GOT3 (cell line): ENCODE results near the gene APOBR.
"Not testable (repeated sequence)": the region's sequence is repeated elsewhere in the genome, so short reads cannot be mapped to it uniquely, and the experiment has no call there.

Experiments used
- DNase-seq: peaks from one replicate; lab custom pipeline; 2025; ENCODE audit warnings: mixed read lengths; lab: John Stamatoyannopoulos, UW

The APOBR gene, protein sequence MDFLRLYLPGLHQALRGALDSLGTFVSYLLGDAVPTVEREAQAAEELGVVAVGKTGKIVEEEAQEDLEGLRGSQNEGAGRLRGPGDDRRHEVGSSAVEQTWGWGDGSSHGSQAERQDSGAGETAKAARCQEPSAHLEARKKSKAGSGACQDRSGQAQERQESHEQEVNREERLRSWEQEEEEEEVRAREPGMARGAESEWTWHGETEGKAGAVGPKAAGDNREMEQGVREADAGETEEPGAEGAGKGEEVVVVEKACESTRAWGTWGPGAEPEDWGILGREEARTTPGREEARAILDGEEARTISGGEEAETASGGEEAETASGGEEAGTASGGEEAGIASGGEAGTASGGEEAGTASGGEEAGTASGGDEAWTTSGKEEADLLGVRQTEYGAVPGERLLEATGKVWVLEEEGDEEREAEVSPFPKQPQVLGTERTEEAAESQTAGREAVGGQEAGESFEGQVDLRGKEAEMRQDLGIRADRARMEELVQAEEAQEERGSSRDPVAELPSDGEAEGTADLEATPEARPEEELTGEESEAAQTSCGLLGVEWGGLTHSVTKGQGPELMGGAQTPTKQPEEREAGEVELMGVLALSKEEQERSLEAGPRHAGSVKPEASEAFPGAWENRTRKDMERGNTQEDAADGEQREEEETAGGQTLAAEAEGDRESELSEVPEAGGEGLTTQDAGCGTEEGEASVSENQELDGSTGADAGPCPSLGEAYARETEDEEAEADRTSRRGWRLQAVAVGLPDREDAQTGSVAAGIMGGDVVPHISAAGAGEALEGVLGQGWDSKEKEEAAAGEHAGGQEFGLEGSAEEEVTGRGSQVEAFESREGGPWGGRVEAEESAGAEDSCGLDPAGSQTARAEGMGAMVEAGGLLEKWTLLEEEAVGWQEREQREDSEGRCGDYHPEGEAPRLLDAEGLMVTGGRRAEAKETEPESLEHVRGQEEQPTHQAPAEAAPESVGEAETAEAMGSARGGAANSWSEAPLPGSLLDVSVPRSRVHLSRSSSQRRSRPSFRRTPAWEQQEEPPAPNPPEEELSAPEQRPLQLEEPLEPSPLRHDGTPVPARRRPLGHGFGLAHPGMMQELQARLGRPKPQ

DNA sequence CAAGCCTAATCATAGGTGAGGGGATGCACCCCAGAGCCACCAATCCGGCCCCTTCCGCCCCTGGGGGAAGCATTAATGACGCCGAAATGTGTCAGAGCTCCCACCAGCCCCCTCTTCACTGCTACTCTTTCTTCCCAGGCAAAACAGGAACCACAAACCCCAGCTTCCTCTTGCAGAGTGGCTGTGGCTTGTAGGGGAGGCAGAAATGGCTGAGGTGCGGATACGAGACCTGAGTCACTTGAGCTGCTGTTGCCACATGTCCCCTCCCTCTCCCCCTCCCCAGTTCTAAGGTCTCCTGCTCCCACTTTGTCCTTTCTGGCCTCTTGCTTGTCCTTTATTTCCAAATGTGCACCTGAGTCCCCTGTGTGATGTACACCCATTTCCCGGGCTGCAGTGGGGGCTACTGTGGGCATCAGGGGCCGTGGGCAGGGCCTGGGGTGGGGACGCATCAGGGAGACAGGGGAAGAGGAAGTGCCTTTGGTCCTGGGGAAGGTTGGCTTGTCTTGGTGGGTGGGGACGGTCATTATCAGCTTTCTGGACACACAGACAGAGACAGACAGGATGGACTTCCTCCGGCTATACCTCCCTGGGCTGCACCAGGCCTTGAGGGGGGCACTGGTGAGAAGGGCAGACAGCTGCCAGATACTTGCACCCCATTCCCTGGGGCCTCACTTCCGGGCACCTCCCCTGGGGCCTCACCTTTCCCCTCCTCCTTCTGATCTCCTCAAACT lies at the start of gene APOBR:
TSS of gene APOBR (plus strand) at position 523 of the 731 bp plus-strand sequence. CDS start at position 562, 39 bp downstream.
- DNase-seq: no peak

DNA sequence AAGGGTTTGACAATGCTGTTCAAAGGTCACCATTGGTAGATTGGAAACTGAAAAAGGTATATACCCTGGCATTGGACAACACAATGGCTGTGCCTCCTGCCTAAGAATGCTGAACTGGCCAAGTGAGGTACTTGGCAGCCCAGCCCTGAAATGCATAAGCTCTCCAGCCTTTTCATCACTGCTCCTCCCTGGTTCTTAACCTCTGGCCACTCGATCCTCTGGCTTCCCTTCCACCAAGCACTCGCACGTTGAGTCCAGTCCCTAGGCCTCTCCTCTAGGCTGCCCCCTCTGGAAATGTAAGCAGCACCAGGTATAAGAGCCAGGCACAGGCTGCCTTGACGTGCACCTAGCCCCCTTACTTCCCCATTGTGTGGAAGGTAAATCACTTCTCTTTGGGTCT lies 48.1 kb upstream of the APOBR start:
- not testable (repeated sequence) for DNase-seq

DNA sequence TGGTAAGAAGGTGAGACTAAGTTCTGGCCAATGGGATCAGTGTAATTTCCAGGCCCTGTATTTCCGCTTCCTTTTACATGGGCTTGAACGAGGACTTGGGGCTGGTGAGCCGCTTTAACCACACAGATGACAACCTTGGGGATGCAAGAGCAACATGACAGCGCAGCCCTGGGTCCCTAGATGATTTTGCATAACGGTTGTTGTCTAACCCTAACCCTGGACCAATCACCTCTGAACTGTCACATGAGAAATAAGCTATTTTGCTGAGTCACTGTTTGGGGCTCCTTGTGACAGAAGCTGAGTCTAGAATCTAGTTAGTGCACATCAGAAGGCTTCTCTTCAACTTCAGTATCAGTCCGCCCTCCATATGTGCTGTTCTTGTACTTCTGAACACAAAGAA lies 47.4 kb upstream of the APOBR start:
- not testable (repeated sequence) for DNase-seq

DNA sequence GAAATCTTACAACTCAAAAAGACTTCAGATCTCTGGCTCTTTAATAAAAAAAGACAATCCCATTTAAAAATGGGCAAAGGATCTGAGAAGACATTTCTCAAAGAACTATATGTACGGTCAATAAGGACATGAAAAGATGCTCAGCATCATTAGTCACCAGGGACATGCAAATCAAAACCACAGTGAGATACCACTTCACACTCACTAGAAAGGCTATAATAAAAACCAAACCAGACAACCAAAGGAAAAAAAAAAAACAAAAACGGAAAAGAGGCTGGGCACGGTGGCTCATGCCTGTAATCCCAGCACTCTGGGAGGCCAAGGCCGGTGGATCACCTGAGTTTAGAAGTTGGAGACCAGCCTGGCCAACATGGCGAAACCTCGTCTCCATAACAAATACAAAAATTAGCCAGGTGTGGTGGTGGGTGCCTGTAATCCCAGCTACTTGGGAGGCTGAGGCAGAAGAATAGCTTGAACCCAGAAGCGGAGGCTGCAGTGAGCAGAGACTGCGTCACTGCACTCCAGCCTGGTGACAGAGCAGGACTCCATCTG lies 20.7 kb upstream of the APOBR start:
- no peak for DNase-seq

DNA sequence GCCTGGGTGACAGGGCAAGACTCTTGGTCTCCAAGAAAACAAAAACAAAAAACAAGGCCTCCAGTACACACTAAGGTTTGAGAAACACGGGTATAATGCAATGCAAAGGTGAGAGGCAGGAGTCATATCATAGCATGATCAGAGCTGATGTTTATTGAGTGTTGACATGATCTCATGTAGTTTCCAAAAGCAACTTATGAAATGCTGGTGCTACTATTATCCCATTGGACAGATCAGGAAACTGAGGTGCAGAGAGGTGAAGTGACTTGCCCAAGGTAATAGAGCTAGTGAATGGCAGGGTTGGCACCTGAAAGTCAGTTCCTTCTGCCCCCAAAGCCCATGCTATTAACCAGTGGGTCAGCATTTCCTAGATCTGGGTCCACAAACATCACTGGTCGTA lies 19.2 kb upstream of the APOBR start:
- DNase-seq: no peak

DNA sequence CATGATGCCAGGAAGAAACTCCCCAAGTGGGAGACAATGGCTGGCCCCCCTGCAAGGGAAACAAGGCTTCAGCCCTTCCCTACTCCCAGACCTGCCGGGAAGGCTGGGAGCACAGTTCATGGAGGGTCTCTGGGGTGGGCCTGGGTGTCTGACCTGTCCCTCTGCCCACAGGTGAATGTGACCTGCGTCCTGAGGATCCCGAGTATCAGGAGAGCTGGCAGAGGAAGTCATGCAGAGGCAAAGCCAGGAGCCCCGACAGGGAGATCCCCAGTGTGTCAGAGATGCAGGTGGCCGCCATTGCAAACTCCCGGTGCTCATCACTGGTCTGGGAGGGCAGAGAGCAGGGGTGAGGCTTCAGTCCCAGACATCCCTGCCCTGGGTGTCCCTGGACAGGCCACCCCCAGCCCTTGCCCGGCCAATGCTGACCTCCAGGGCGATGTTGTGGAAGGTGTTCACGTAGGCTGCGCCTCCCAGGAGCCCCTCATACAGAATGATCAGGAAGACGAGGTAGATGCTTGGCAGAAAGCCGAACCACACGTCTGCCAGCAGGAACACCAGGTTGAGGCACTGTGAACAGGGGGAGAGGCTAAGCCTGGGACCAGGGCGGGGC lies 17.0 kb upstream of the APOBR start:
- no peak for DNase-seq

DNA sequence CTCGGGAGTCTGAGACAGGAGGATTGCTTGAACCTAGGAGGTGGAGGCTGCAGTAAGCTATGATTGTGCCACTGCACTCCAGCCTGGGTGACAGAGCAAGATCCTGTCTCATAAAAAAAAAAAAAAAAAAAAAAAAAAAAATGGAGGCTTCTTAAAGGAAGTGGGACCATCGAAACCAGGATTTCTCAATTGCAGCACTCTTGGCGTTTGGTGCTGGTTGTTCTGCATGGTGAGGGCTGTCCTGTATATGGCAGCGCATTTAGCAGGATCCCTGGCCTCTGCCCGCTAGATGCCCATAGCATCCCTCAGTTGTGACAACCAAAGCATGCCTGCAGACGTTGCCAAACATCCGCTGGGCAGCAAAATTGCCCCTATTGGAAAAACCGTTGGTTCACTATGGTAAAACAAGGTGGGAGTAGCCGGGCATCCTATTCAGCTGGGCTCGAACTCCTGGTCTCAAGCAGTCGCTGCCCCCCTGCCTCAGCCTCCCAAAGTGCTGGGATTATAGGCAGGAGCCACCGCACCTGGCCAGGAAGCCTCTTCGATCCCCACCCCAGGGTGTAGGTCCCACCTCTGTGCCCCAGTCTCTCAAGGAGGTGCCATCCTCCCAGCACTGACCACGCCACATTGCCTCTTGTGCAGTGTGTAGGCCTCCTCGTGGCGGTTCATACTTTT lies 15.8 kb upstream of the APOBR start:
- DNase-seq: no peak

DNA sequence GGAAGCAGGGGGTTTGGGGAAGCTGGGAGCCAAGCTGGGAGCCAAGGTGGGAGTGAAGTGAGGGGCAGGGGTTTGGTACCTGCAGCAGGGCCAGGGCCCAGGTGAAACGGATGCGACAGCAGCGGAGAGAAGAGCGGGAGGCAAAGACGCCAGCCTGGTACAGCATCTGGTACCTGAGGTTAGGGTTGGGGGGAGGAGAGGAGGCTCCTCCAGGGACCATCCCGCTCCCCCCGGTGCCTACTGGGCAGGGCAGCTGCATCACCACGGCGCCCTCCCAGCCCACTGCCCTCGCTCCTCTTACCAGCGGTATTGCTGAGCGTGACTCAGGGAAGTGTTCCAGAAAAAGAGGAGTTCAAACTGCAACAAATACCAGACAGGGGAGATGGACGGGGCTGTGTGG lies 12.4 kb upstream of the APOBR start:
- DNase-seq: no peak

DNA sequence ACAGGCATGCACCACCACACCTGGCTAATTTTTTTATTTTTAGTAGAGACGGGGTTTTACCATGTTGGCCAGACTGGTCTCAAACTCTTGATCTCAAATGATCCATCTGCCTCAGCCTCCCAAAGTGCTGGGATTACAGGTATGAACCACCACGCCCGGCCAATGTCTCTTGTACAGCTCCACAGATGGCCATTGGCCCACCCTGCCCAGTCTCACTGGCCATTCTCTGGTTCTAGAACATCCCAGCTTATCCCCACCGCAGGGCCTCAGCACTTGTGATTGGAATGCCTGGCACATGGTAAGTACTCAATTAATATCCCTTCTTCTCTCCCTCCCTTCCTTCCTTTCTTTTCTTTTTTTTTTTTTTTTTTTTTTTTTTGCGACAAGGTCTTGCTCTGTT lies 11.1 kb upstream of the APOBR start:
- DNase-seq: not testable (repeated sequence)

DNA sequence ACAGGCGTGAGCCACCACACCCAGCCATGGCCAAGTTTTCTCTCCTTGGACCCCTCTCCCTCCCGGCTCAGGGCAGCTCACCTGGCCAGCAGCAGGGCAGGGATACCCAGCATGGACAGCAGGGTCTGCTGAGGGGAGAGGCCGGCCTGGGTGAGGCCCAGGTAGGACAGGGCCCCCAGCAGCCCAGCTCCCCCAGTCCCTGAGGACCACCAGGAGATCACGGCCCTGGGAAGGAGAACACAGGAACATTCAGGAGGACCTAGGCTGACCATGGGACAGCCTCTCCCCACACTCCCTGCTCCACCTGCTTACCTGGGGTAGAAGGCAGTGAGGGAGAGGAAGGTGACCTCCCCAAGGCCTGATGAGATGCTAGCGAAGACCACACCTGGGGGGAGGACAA lies 8.2 kb upstream of the APOBR start:
- no peak for DNase-seq

DNA sequence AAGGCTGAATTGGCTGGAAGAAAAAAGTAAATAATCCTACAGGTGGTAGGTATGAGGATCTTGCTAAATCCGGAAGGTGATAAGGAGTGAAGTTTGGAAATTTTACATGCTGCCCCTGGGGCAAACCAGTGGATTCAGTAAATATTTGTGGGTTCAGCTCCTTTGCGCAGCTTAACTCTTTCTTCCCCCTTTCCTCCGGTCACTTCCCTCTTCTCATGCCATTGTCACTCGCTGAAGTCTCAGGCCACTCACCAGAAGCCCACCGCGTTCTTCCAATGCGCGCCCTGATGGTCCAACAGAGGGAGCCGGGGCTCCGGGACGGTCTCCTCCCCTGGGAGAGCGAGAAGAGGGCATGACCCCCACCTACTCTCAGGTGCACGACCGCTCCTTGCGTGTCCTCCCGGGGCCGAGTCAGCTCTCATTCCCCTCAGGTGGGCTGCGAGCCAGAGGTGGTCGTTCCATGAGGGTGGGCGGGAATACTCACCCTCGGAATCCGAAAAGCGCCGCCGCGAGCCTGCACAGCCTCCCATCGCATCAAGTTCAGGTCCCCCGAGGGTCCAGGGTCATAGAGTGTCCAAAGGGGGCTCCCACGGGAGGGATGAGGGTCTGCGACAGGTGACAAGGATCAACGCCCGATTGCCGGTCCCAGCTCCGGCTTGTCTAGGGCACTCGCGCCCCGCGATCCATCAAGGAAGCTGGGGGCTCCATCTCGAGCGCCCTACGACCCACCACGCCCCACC lies 3.0 kb upstream of the APOBR start:
- DNase-seq: no peak

DNA sequence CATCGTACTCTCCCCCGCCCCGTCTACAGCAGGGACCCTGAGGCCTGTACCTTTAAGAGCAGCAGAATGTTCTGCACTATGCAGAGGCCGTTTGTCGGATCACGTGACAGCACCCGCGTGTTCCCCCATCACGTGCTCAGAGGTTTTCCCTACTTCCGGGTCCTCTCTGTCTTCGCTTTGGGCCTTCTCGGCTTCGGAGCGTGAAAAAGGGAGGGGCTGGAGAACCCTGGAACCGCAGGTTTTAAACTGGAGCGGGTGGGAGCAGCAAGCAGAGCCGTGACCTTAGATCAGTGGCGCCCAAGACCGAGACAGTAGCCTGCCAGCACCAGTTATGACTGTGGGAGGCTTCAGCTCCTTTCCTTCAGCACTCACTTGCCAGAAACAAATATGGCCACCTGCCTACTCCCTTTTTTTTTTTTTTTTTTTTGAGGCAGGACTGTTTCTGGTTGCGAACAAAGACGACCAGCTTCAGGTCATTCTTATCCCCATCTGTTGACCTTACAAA lies 2.4 kb upstream of the APOBR start, which contains the start of gene CLN3:
TSS of gene CLN3 (minus strand) at position 105 of the 505 bp plus-strand sequence. CDS start 315 bp downstream, outside the sequence.
- DNase-seq: peak; percentile 73

DNA sequence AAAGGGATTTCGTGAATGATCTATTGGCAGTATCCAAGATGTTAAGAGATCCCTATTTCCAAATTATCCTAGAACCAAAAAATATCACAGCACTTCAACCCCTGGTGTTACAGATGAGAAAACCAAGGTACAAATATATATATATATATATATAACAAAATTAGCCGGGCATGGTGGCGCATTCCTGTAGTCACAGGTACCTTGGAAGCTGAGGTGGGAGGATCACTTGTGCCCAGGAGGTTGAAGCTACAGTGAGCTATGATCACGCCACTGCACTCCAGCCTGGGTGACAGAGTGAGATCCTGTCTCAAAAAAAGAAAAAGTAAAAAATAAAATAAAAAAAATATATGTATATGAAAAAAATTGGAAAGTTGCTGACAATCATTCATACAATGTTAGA lies 1.9 kb upstream of the APOBR start:
- DNase-seq: no peak

DNA sequence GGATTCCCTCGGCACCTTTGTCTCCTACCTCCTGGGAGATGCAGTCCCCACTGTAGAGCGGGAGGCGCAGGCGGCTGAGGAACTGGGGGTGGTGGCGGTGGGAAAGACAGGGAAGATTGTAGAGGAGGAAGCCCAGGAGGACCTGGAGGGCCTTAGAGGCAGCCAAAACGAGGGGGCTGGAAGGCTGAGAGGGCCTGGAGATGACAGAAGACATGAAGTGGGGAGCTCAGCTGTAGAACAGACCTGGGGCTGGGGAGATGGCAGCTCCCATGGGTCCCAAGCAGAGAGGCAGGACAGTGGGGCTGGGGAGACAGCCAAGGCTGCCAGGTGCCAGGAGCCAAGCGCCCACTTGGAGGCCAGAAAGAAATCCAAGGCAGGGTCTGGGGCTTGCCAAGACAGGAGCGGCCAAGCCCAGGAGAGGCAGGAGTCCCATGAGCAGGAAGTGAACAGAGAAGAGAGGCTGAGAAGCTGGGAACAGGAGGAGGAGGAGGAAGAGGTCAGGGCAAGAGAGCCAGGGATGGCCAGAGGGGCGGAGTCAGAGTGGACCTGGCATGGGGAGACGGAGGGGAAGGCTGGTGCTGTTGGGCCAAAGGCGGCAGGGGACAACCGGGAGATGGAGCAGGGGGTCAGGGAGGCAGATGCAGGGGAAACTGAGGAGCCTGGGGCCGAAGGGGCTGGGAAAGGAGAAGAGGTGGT lies 803 bp downstream of the APOBR start:
- DNase-seq: no peak

DNA sequence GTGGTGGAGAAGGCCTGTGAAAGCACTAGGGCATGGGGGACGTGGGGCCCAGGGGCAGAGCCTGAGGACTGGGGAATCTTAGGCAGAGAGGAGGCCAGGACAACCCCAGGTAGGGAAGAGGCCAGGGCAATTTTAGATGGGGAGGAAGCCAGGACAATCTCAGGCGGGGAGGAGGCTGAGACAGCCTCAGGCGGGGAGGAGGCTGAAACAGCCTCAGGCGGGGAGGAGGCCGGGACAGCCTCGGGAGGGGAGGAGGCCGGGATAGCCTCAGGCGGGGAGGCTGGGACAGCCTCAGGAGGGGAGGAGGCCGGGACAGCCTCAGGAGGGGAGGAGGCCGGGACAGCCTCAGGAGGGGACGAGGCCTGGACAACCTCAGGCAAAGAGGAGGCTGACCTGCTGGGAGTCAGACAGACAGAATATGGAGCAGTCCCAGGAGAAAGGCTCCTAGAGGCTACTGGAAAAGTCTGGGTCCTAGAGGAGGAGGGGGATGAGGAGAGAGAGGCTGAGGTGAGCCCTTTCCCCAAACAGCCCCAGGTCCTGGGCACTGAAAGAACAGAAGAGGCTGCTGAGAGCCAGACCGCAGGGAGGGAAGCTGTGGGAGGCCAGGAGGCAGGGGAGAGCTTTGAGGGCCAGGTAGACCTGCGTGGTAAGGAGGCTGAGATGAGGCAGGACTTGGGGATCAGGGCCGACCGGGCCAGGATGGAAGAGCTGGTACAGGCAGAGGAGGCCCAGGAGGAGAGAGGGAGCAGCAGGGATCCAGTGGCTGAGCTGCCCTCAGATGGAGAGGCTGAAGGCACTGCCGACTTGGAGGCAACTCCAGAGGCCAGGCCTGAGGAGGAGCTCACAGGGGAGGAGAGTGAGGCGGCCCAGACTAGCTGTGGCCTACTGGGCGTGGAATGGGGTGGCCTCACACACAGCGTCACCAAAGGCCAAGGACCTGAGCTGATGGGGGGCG lies 1.6 kb downstream of the APOBR start:
- no peak for DNase-seq

DNA sequence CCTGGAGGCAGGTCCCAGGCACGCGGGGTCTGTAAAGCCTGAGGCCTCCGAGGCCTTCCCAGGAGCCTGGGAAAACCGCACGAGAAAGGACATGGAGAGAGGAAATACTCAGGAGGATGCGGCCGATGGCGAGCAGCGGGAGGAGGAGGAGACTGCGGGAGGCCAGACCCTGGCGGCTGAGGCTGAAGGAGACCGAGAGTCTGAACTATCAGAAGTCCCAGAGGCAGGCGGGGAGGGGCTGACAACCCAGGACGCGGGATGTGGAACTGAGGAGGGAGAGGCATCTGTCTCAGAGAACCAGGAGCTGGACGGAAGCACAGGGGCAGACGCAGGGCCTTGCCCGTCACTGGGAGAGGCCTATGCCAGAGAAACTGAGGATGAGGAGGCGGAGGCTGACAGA lies 2.4 kb downstream of the APOBR start:
- no peak for DNase-seq

DNA sequence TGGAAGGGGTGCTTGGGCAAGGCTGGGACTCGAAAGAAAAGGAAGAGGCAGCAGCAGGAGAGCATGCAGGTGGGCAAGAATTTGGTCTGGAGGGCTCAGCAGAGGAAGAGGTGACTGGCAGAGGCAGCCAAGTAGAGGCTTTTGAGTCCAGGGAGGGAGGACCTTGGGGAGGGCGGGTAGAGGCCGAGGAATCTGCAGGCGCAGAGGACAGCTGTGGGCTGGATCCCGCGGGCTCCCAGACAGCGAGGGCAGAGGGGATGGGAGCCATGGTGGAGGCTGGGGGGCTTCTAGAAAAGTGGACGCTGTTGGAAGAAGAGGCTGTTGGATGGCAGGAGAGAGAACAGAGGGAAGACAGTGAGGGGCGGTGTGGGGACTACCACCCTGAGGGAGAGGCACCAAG lies 2.9 kb downstream of the APOBR start:
- no peak for DNase-seq
